HepG2 (cell line): ENCODE data around the gene CSTF1. TPM values are rescaled to one million over a fixed set of nuclear protein-coding genes. Genes with fewer than 3 reads are reported as not detected.

Experiments
- ATAC-seq: fragments of 200-7000 bp; cut with Tn5 transposase; 3 replicates; pipeline ENCODE4 v1.9.1; 2020; ENCODE audit warnings: mild to moderate bottlenecking, moderate library complexity
- BruUV-seq: library from RNA; stranded (reverse); fragments of 400-500 nt; replicated peaks from 2 replicates; lab custom pipeline; 2021; lab: Mats Ljungman, UMichigan
- CTCF ChIA-PET: fragments of 300-600 bp; formaldehyde crosslinking; extraction: SDS; loops from one replicate; lab custom pipeline; 2021; ENCODE audit warnings: low total read pairs, inconsistent platforms, low intra/inter-chr PET ratio; lab: Yijun Ruan, JAX
- POLR2A ChIA-PET: fragments of 350-600 bp; sonication (Branson Sonifier 250); formaldehyde crosslinking; loops from one replicate; lab custom pipeline; 2020; ENCODE audit warnings: antibody characterized with exemption, inconsistent platforms; lab: Yijun Ruan, JAX
- DNase-seq: peaks from one replicate; pipeline ENCODE4 v3.0.0-alpha.2; 2015; ENCODE audit warnings: low spot score
- FAIRE-seq: peaks from 3 replicates; lab custom pipeline; 2011; peaks lifted over from hg19 to GRCh38; lab: Jason Lieb, UNC
- H2AFZ ChIP-seq: one replicate; pipeline ENCODE4 v1.6.1; 2011; ENCODE audit warnings: low read length, inconsistent platforms
- H3K27ac ChIP-seq: fragments of 300-600 bp; 3 replicates; pipeline ENCODE4 v1.8.0; 2011; ENCODE audit warnings: mixed run types, mild to moderate bottlenecking, mixed read lengths, low read length, inconsistent platforms; ENCODE audit not compliant: insufficient read depth; ENCODE audit errors: extremely low read length
- H3K27me3 ChIP-seq, 2 experiments: fragments of 200-600 bp in 1 of 2; 2 replicates in 1 of 2; 3 replicates in 1 of 2; pipeline versions ENCODE4 v1.6.0 to v1.8.0; 2011; ENCODE audit warnings: low read length in 2 of 2, mild to moderate bottlenecking in 2 of 2, moderate library complexity in 2 of 2, inconsistent platforms in 1 of 2; ENCODE audit not compliant: insufficient read depth in 2 of 2, control insufficient read depth in 1 of 2
- H3K36me3 ChIP-seq, 2 experiments: fragments of 200-600 bp in 1 of 2; replicated peaks in 1 of 2; 2 replicates in 1 of 2; 3 replicates in 1 of 2; pipeline versions ENCODE4 v1.5.1 to v1.8.0; 2011; ENCODE audit warnings: low read length in 2 of 2, inconsistent platforms in 1 of 2; ENCODE audit not compliant: insufficient read depth in 2 of 2, control insufficient read depth in 1 of 2
- H3K4me1 ChIP-seq: 2 replicates; pipeline ENCODE4 v1.5.1; 2012; ENCODE audit warnings: low read length, inconsistent platforms; ENCODE audit not compliant: insufficient read depth
- H3K4me2 ChIP-seq: 2 replicates; pipeline ENCODE4 v1.6.0; 2011; ENCODE audit warnings: low read depth, low read length, inconsistent platforms
- H3K4me3 ChIP-seq, 3 experiments: fragments of 200-600 bp in 1 of 3; sonication (generic), shearing (Covaris generic) in 1 of 3; replicated peaks in 1 of 3; 2 replicates each; pipeline ENCODE4 v1.5.1; 2011 to 2016; ENCODE audit warnings: low read length in 3 of 3, inconsistent platforms in 2 of 3, low read depth in 2 of 3, mild to moderate bottlenecking in 2 of 3, control low read depth in 1 of 3, mixed read lengths in 1 of 3; ENCODE audit not compliant: insufficient read depth in 1 of 3
- H3K79me2 ChIP-seq: one replicate; pipeline ENCODE4 v1.6.1; 2011; ENCODE audit warnings: low read length, inconsistent platforms; ENCODE audit not compliant: insufficient read depth
- H3K9ac ChIP-seq: 2 replicates; pipeline ENCODE4 v1.6.0; 2011; ENCODE audit warnings: mild to moderate bottlenecking, low read depth, low read length, inconsistent platforms; ENCODE audit not compliant: insufficient read depth
- H3K9me3 ChIP-seq: 2 replicates; pipeline ENCODE4 v1.5.1; 2012; ENCODE audit warnings: mild to moderate bottlenecking, low read length
- H4K20me1 ChIP-seq: 2 replicates; pipeline ENCODE4 v1.6.0; 2011; ENCODE audit warnings: inconsistent platforms, mild to moderate bottlenecking, low read length, moderate library complexity; ENCODE audit not compliant: insufficient read depth
- CHCHD3 ChIP-seq: sonication (generic); formaldehyde crosslinking; IDR thresholded peaks from 2 replicates; pipeline ENCODE4 v1.8.0; 2022; ENCODE audit warnings: mild to moderate bottlenecking, missing genetic modification reagents, moderate library complexity
- IRF2 ChIP-seq: IDR thresholded peaks from 2 replicates; pipeline ENCODE4 v1.6.1; 2018; ENCODE audit warnings: missing genetic modification reagents, missing compliant biosample characterization
- KLF13 ChIP-seq: sonication (generic); formaldehyde crosslinking; IDR thresholded peaks from 2 replicates; pipeline ENCODE4 v1.4.0; 2020; ENCODE audit warnings: mild to moderate bottlenecking, missing genetic modification reagents
- MED1 ChIP-seq: sonication (generic); formaldehyde crosslinking; IDR thresholded peaks from 2 replicates; pipeline ENCODE4 v1.4.0; 2020; ENCODE audit warnings: missing genetic modification reagents
- NBN ChIP-seq: fragments of 450-650 bp; conservative IDR thresholded peaks from 2 replicates; pipeline ENCODE4 v1.6.1; 2017
- PHB2 ChIP-seq: fragments of 450-650 bp; IDR thresholded peaks from 2 replicates; pipeline ENCODE4 v1.6.1; 2018; ENCODE audit not compliant: partially characterized antibody
- SMARCE1 ChIP-seq: fragments of 450-650 bp; IDR thresholded peaks from 2 replicates; pipeline ENCODE4 v1.6.1; 2017; ENCODE audit warnings: borderline replicate concordance
- ZBTB3 ChIP-seq: sonication (generic); formaldehyde crosslinking; IDR thresholded peaks from 2 replicates; pipeline ENCODE4 v1.4.0; 2020; ENCODE audit warnings: low read depth, mild to moderate bottlenecking, moderate library complexity, missing genetic modification reagents, borderline replicate concordance
- WGBS: methylation state at CpG from one replicate; pipeline ENCODE4 v1.1.6; 2017; ENCODE audit warnings: low lambda C conversion rate; 5-methylcytosine and 5-hydroxymethylcytosine counted together
- in situ Hi-C: cut with HindIII; loops from 2 replicates; pipeline ENCODE4 v1.10.0; 2017; ENCODE audit warnings: low pct_unique_long_range_greater_than_20kb; ENCODE audit not compliant: extremely low pct_ligation_motif_present
- intact Hi-C: fragments of 100-400 bp; cut with micrococcal nuclease; formaldehyde crosslinking; loops from one replicate; pipeline ENCODE4 v1.10.0; 2022; ENCODE audit not compliant: unreplicated experiment
- polyA plus RNA-seq, 8 experiments: library from polyadenylated mRNA; depleted of rRNA in 3 of 8; stranded (reverse) in 7 of 8; unstranded in 1 of 8; fragments of >200 nt; fragmentation: Illumina TruSeq in 4 of 8; extraction: Trizol in 4 of 8; gene quantifications; 2 replicates each; pipeline versions ENCODE4 v1.2.1 to v1.2.3, GENCODE V29; 2011 to 2016; ENCODE audit warnings: low read depth in 4 of 8, missing spikeins in 1 of 8, mixed read lengths in 1 of 8; ENCODE audit not compliant: insufficient read depth in 1 of 8
- total RNA-seq, 5 experiments: library from RNA; depleted of rRNA; stranded (reverse); fragments of >200 nt; fragmentation: Illumina TruSeq; extraction: Trizol; gene quantifications; 2 replicates each; pipeline ENCODE4 v1.2.3, GENCODE V29; 2016; ENCODE audit warnings: low read depth in 1 of 5
- TF ChIP-seq, protein P1 (sequence below): sonication (generic); formaldehyde crosslinking; IDR thresholded peaks from 2 replicates; pipeline ENCODE4 v1.5.0; 2020; ENCODE audit warnings: mild to moderate bottlenecking, low read depth, missing genetic modification reagents, borderline replicate concordance

The CSTF1 gene
- total and polyA plus RNA-seq, 2 of the 13 experiments (the other 11 are each of a cell fraction or from before 2014, with no cell fraction given): 70.9 to 100 TPM

DNA sequence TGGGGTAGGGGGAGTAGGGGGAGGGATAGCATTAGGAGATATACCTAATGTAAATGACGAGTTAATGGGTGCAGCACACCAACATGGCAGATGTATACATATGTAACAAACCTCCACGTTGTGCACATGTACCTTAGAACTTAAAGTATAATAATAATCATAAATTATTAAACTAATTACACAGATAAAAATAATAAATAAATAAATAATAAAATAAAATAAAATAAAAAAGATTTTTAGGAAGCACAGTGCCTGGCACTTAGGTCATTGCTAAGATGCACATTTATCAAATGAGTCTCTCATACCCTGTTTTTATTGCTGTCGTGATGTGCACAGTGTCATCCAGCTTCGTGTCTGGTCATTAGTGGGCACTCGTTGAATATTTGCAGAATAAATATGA, 57.0 kb downstream of the CSTF1 start:
- ChIA-PET POLR2A (no interaction called here), CTCF (no interaction called here)
- no peaks in the 10 kb centered on the region for H3K4me1 ChIP-seq
- TF ChIP-seq SMARCE1 (no peak), PHB2 (no peak), CHCHD3 (CRISPR knock-in tag) (no peak), IRF2 (no peak), KLF13 (no peak), MED1 (CRISPR knock-in tag) (no peak)
- TF ChIP-seq, protein P1, sequence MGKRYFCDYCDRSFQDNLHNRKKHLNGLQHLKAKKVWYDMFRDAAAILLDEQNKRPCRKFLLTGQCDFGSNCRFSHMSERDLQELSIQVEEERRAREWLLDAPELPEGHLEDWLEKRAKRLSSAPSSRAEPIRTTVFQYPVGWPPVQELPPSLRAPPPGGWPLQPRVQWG (CRISPR knock-in tag): no peak
- DNase-seq: no peak
- 79% methylated on average over 5 of the region's 5 CpGs for WGBS
- H3K4me3 ChIP-seq: no peak overlapping the region
- H3K27ac ChIP-seq: no peak overlapping the region
- H3K27me3 ChIP-seq: no peaks in the 10 kb centered on the region
- H3K36me3 ChIP-seq: no peaks in the 10 kb centered on the region
- H3K9me3 ChIP-seq: no peaks in the 10 kb centered on the region
- no TSS peak for BruUV-seq
- no peak overlapping the region for H2AFZ ChIP-seq
- no peak overlapping the region for H3K4me2 ChIP-seq
- in situ Hi-C loops (no loop called here), intact Hi-C loops (no loop called here)
- no peak overlapping the region for H3K9ac ChIP-seq
- no peak for FAIRE-seq
- no peak for ATAC-seq
- H3K79me2 ChIP-seq: no peaks in the 10 kb centered on the region
- no peaks in the 10 kb centered on the region for H4K20me1 ChIP-seq

DNA sequence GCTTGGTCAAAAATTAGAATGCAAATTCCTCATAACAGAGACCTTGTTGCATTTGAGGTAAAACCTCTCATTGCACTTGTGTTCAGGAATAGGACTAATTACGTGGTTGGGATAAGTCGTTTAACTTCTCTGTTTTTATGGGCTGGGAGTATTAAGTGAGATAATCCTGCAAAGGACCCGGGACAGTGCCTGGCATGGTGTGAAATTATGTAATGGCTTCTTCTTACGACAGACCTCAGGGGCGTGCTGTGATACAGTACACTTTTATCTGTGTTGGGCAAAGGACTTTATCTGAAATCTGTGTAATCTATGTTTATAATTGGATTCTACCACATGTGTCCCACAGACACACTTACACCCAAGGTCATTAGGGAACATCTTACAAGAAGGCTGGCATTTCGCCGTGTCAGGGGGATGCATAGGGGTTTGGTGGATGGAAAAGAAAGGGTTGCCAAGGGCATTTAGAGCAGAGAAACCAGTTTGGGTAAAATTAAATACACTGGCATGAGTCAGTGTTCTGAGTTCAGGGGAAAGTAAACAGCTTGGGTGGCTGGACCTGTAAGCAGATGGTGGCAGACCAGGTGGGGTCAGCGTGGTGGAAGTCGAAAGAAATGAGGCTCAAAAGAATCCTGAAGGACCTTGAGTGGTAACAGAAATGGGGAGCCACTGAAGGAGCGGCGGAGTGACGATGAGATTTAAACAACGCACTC, 58.8 kb downstream of the CSTF1 start:
- Histone ChIP-seq H2AFZ (no peak overlapping the region), H3K9me3 (no peaks in the 10 kb centered on the region), H3K4me3 (no peak overlapping the region), H4K20me1 (no peaks in the 10 kb centered on the region), H3K4me2 (no peak overlapping the region), H3K27me3 (no peaks in the 10 kb centered on the region), H3K36me3 (no peaks in the 10 kb centered on the region)
- intact Hi-C loops: no loop called here
- WGBS: 77% methylated on average over 13 of the region's 13 CpGs
- in situ Hi-C loops: no loop called here
- FAIRE-seq: no peak
- no peak for ATAC-seq
- DNase-seq: no peak
- TF ChIP-seq NBN: no peak
- no peak for TF ChIP-seq ZBTB3
- TF ChIP-seq, all 625 proteins: peak for 0
- ChIA-PET POLR2A (no interaction called here), CTCF (no interaction called here)
- Histone ChIP-seq H3K9ac (no peak overlapping the region), H3K4me1 (no peaks in the 10 kb centered on the region), H3K27ac (no peak overlapping the region), H3K79me2 (no peaks in the 10 kb centered on the region)
- no TSS peak for BruUV-seq
